Fibroblast of lung (primary cell): Measurements from ENCODE around the gene NSG2.
"Not testable (repeated sequence)": the region's sequence is repeated elsewhere in the genome, so short reads cannot be mapped to it uniquely, and the experiment has no call there.

ENCODE experiments used
- CTCF ChIP-seq, 2 donors: IDR thresholded peaks in 1 of 2; conservative IDR thresholded peaks in 1 of 2; 1 replicate in 1 of 2; 2 replicates in 1 of 2; pipeline ENCODE4 v1.5.1; 2011 to 2012; ENCODE audit warnings: low read length in 2 of 2, control low read depth in 1 of 2, inconsistent platforms in 1 of 2, low read depth in 1 of 2, mild to moderate bottlenecking in 1 of 2
- EZH2 ChIP-seq: IDR thresholded peaks from 2 replicates; pipeline ENCODE4 v1.5.1; 2012; ENCODE audit warnings: low read length, control low read depth, mild to moderate bottlenecking; ENCODE audit errors: missing control alignments

- TF ChIP-seq CTCF (conservative IDR thresholded peaks at IDR 0.05 in 1 of 2, IDR thresholded peaks at IDR 0.05 in 1 of 2; ENCODE audit: low read depth in 1 of 2, low read length in 2 of 2); EZH2: not testable (repeated sequence)
Observed at GRCh38 chr5:174102574-174102973, 57.1 kb downstream of the NSG2 start.
